SU-DHL-6 (cell line): ENCODE measurements around the gene ZBTB16.

Experiments
- H2AFZ ChIP-seq: fragments of 200-600 bp; sonication (generic); 2 replicates; pipeline ENCODE4 v1.6.1; 2014; ENCODE audit warnings: low read depth, mild to moderate bottlenecking, moderate library complexity, mixed read lengths, antibody characterized with exemption, low read length; ENCODE audit not compliant: severe bottlenecking
- H3F3A ChIP-seq: fragments of 200-600 bp; shearing (Covaris generic); 2 replicates; pipeline ENCODE4 v1.6.0; 2016; ENCODE audit warnings: antibody characterized with exemption, mild to moderate bottlenecking; ENCODE audit not compliant: insufficient read depth
- H3K27ac ChIP-seq: fragments of 200-600 bp; sonication (generic); 2 replicates; pipeline ENCODE4 v1.5.1; 2016; ENCODE audit warnings: low read depth, mild to moderate bottlenecking, low read length, moderate library complexity, mixed read lengths
- H3K27me3 ChIP-seq: fragments of 200-600 bp; sonication (generic), shearing (Covaris generic); 2 replicates; pipeline ENCODE4 v1.6.0; 2014; ENCODE audit warnings: mild to moderate bottlenecking, low read length
- H3K36me3 ChIP-seq: fragments of 200-600 bp; sonication (generic); 2 replicates; pipeline ENCODE4 v1.6.1; 2014; ENCODE audit warnings: mild to moderate bottlenecking, low read length, mixed read lengths
- H3K4me2 ChIP-seq: fragments of 300-600, 200-600 bp; shearing (Covaris generic), sonication (generic); 2 replicates; pipeline ENCODE4 v1.6.0; 2014; ENCODE audit warnings: low read length, low read depth, mild to moderate bottlenecking; ENCODE audit not compliant: poor library complexity, severe bottlenecking
- H3K4me3 ChIP-seq: fragments of 200-600 bp; sonication (generic); 2 replicates; pipeline ENCODE4 v1.5.1; 2014; ENCODE audit warnings: antibody characterized with exemption, low read length, mild to moderate bottlenecking, mixed read lengths; ENCODE audit not compliant: insufficient read depth, poor library complexity, severe bottlenecking
- H3K79me2 ChIP-seq: fragments of 200-600 bp; sonication (generic); 2 replicates; pipeline ENCODE4 v1.6.1; 2014; ENCODE audit warnings: mild to moderate bottlenecking, low read length, moderate library complexity; ENCODE audit not compliant: insufficient read depth
- H3K9ac ChIP-seq: fragments of 200-600 bp; sonication (generic); 2 replicates; pipeline ENCODE4 v1.7.0; 2014; ENCODE audit warnings: mild to moderate bottlenecking, low read length
- H3K9me2 ChIP-seq: fragments of 200-600 bp; sonication (generic); replicated peaks from 2 replicates; pipeline ENCODE4 v1.6.1; 2014; ENCODE audit warnings: low read length; ENCODE audit not compliant: insufficient read depth
- H3K9me3 ChIP-seq: fragments of 200-600 bp; sonication (generic); 2 replicates; pipeline ENCODE4 v1.6.1; 2014; ENCODE audit warnings: low read length, mixed read lengths; ENCODE audit not compliant: insufficient read depth
- H4K20me1 ChIP-seq: fragments of 200-600 bp; sonication (generic); 2 replicates; pipeline ENCODE4 v1.6.1; 2014; ENCODE audit warnings: low read depth, mild to moderate bottlenecking, antibody characterized with exemption, low read length, moderate library complexity, mixed read lengths
- CTCF ChIP-seq: fragments of 200-600 bp; sonication (generic); IDR thresholded peaks from one replicate; pipeline ENCODE4 v1.5.1; 2017; ENCODE audit warnings: antibody characterized with exemption, mild to moderate bottlenecking, low read length, moderate library complexity; ENCODE audit not compliant: insufficient read depth, poor library complexity, severe bottlenecking
- EZH2phosphoT487 ChIP-seq: fragments of 200-600 bp; sonication (generic), shearing (Covaris generic); conservative IDR thresholded peaks from 2 replicates; pipeline ENCODE4 v1.6.1; 2018; ENCODE audit warnings: mild to moderate bottlenecking, antibody characterized with exemption, low read length, moderate library complexity, mixed read lengths

ZBTB16 gene

DNA sequence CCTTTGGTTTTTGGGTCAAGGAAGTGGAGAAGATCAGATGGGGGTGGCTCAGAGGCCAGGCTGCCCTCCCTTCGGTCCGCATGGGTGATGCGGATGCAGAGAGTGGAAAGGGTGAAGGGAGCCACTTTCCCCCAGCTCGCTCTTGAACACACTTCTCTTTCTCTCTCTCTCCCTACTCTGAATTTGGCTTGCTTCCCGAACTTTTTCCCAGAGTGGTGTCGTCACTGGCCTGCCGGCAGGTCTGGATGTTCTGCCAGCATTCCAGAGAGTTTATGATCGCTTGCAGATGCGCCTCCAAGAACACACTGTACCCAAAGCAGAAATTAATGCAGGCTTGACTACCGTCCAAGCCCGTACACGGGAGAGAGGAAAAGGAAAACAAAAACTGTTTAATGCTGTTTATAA lies 103.2 kb downstream of the ZBTB16 start:
- TF ChIP-seq CTCF = no peak
- TF ChIP-seq EZH2phosphoT487 = no peak
- Histone ChIP-seq H4K20me1 (no peaks in the 10 kb centered on the region), H3K9me3 (no peaks in the 10 kb centered on the region), H3K4me2 (no peak overlapping the region), H3K4me3 (no peak overlapping the region), H3K9me2 (no peaks in the 10 kb centered on the region), H2AFZ (no peak overlapping the region), H3K27me3 (no peaks in the 10 kb centered on the region), H3K79me2 (no peaks in the 10 kb centered on the region), H3K9ac (no peak overlapping the region), H3F3A (0 out of 2 replicates have a peak, but pooled peaks cover 3% of the 10 kb centered on the region), H3K27ac (no peak overlapping the region), H3K36me3 (no peaks in the 10 kb centered on the region)

GRCh38 chr11:114163229-114163631 lies 103.7 kb downstream of the ZBTB16 start:
- Histone ChIP-seq H3K9me3 (no peaks in the 10 kb centered on the region), H2AFZ (no peak overlapping the region), H3K4me3 (no peak overlapping the region), H3K27me3 (no peaks in the 10 kb centered on the region), H3K27ac (no peak overlapping the region), H3K36me3 (no peaks in the 10 kb centered on the region), H3F3A (0 out of 2 replicates have a peak, but pooled peaks cover 3% of the 10 kb centered on the region), H3K4me2 (no peak overlapping the region), H3K79me2 (no peaks in the 10 kb centered on the region), H3K9me2 (no peaks in the 10 kb centered on the region), H3K9ac (no peak overlapping the region), H4K20me1 (no peaks in the 10 kb centered on the region)
- TF ChIP-seq EZH2phosphoT487 = no peak
- no peak for TF ChIP-seq CTCF

DNA sequence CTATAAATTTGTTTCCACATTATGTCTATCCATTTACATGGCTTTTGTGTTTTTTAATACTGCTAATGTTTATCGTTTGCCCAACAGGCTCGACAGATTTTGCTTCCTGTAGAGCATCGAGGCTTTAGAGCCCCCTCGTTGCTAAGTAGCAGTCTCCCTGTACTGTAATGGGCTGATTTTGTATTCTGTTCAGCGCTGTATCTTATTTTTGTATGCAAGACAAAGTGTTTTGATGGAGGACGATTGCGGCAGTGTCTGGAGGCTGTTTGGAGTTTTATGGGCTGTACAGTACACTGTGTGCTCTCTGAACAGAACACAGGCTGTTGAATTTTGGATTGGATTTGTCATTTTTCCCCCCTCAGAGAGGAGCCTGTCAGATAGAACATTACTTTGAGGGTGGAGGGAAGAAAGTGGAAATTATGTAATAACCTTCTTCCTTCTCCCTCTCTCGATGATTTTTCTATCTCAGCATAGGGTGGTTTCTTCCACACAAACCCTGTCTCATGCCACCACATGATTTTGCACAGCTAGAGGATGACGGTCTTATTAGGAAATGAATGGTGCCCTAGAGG lies 104.4 kb downstream of the ZBTB16 start:
- H3K27me3 ChIP-seq = no peaks in the 10 kb centered on the region

More for the DNA sequence above, 104.4 kb downstream of the ZBTB16 start:
- Histone ChIP-seq H3K4me2 (no peak overlapping the region), H3K4me3 (no peak overlapping the region), H4K20me1 (no peaks in the 10 kb centered on the region), H3K9me3 (no peaks in the 10 kb centered on the region), H3F3A (0 out of 2 replicates have a peak, but pooled peaks cover 3% of the 10 kb centered on the region), H3K9ac (no peak overlapping the region), H3K9me2 (no peaks in the 10 kb centered on the region), H2AFZ (no peak overlapping the region), H3K36me3 (no peaks in the 10 kb centered on the region), H3K27ac (no peak overlapping the region), H3K79me2 (no peaks in the 10 kb centered on the region)
- no peak for TF ChIP-seq EZH2phosphoT487
- TF ChIP-seq CTCF = no peak
